Measurements from ENCODE around the gene PLOD1. TPM values are rescaled to one million over a fixed set of nuclear protein-coding genes. Genes with fewer than 3 reads are reported as not detected.
A peak's percentile ranks its signal among the peaks of the same experiment; 100 is the strongest.

Gene PLOD1
- 173 TPM for total RNA-seq (ENCODE audit: unreplicated experiment)
- long read RNA-seq, transcript PLOD1-201 (19 exons, 2,940 nt), result major isoform, 72 of 87 reads
- long read RNA-seq, partial matches to known transcripts, result 10 of 87 reads
- long read RNA-seq, other reads (novel, unspliced or antisense), result 5 of 87 reads

DNA sequence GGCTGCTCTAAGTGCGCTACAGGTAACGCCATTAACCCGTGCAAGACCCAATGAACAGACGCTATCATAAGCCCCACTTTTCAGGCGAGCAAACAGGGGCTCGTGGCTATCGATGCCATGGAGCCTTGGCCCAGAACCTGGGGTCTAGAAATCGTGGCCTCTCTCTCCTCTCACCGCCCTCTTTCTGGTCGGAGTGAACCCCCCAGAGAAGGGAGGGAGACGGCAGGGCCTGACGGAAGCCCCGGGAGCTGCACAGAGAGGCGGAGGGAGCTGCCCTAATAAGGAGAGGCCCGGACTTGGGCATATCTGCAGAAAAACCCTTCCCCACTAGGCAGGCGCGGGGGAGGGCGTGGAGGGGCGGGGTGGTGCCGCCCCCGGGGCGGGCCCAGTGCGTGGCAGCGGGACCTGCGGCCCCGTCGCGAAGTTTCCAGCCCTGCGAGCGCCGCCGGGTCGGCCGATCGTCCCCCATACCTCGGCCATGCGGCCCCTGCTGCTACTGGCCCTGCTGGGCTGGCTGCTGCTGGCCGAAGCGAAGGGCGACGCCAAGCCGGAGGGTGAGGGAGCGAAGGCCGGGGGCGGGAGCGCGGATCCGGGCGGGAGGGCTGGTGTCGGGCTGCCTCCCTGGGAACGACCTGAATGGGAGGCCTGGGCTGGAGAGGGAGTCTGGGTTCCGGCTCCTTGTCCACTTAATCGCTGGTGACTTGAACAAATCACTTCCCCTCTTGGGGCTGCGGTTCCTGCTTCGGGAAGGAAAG is at the start of gene PLOD1:
PLOD1 (plus strand) TSS at position 416 of the 755 bp plus-strand sequence; CDS start at position 479, 63 bp downstream.
- TF ChIP-seq, protein P1, sequence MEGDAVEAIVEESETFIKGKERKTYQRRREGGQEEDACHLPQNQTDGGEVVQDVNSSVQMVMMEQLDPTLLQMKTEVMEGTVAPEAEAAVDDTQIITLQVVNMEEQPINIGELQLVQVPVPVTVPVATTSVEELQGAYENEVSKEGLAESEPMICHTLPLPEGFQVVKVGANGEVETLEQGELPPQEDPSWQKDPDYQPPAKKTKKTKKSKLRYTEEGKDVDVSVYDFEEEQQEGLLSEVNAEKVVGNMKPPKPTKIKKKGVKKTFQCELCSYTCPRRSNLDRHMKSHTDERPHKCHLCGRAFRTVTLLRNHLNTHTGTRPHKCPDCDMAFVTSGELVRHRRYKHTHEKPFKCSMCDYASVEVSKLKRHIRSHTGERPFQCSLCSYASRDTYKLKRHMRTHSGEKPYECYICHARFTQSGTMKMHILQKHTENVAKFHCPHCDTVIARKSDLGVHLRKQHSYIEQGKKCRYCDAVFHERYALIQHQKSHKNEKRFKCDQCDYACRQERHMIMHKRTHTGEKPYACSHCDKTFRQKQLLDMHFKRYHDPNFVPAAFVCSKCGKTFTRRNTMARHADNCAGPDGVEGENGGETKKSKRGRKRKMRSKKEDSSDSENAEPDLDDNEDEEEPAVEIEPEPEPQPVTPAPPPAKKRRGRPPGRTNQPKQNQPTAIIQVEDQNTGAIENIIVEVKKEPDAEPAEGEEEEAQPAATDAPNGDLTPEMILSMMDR (IDR thresholded peaks at IDR 0.05; ENCODE audit: unreplicated experiment), result no peak
- peaks cover 19% of the 10 kb centered on the region for H3K4me1 Mint-ChIP-seq (ENCODE audit: unreplicated experiment)

DNA sequence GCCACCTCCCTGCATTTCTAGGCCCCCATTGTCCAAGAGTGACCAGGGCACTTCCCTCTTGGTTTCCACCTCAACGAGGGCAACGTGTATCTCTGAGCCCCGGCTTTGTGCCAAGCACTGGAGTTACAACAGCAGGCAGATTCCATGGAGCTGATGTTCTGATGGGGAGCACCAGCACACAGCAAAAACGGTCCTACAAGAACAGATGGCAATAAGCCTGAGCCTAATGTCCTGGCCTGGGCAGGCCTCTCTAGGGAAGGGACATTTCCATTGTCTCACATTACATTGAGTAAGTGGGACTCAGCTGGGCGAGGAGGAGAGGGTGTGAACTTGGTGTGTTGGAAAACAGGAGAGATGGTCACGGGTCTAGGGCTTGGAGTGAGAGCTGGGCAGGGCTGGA is 48.6 kb upstream of the PLOD1 start:
- Mint-ChIP-seq H3K4me1 (ENCODE audit: unreplicated experiment) (peaks cover 8% of the 10 kb centered on the region), H3K4me3 (ENCODE audit: unreplicated experiment) (peak overlapping the region; percentile 23), H3K27me3 (ENCODE audit: unreplicated experiment) (peaks cover 2% of the 10 kb centered on the region), H3K9me3 (ENCODE audit: unreplicated experiment) (no peaks in the 10 kb centered on the region), H3K27ac (ENCODE audit: unreplicated experiment) (peak overlapping the region; percentile 48), H3K36me3 (ENCODE audit: low read depth, unreplicated experiment) (no peaks in the 10 kb centered on the region)
- TF ChIP-seq, protein P1 (IDR thresholded peaks at IDR 0.05; ENCODE audit: unreplicated experiment), result no peak
- no peak for DNase-seq (ENCODE audit: low spot score)

More for the DNA sequence above, at the start of gene PLOD1:
- peak within 1 kb of the TSS; percentile 74 for H3K27ac Mint-ChIP-seq (ENCODE audit: unreplicated experiment)
- peak; percentile 92 for DNase-seq (ENCODE audit: low spot score)
- peaks cover 3% of the 10 kb centered on the region for H3K27me3 Mint-ChIP-seq (ENCODE audit: unreplicated experiment)
- peak within 1 kb of the TSS; percentile 85 for H3K4me3 Mint-ChIP-seq (ENCODE audit: unreplicated experiment)
- no peaks in the 10 kb centered on the region for H3K9me3 Mint-ChIP-seq (ENCODE audit: unreplicated experiment)
- no peaks in the 10 kb centered on the region for H3K36me3 Mint-ChIP-seq (ENCODE audit: low read depth, unreplicated experiment)

DNA sequence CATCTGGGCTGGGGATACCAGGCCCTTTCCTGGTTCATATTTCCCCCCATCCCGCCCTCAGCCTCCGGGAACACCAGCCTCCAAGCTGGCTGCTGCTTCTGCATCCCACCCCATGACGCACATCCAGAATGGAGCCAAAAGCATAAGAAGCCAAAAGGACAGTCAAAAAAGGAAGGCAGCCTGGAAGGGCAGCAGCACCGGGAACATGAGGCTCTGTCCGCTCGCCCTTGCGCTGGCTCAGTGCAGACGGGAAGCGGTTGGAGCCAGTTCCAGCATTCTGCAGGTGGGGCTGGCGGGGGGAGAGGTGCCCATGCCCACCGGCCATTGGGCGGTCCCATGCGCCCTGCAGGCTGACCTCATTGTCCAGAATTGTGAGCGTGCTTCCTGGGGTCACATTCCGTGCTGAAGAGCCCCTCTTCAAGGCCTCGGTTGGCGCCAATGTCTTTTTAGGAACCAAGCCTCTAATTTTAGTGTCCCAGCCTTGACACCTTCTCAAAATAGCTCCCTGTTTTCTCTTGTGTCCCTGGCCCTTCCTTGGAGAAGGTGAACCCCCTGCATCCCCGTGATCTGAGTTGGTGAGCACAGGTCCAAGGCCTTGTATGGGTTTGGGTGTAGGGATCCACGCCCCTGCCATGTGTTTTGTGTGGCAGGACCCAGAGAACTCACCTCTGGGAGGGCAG is 47.4 kb upstream of the PLOD1 start:
- Mint-ChIP-seq H3K36me3 (ENCODE audit: low read depth, unreplicated experiment) (no peaks in the 10 kb centered on the region), H3K27ac (ENCODE audit: unreplicated experiment) (no peak overlapping the region), H3K9me3 (ENCODE audit: unreplicated experiment) (no peaks in the 10 kb centered on the region), H3K27me3 (ENCODE audit: unreplicated experiment) (peaks cover 2% of the 10 kb centered on the region), H3K4me1 (ENCODE audit: unreplicated experiment) (peaks cover 8% of the 10 kb centered on the region), H3K4me3 (ENCODE audit: unreplicated experiment) (no peak overlapping the region)
- no peak for DNase-seq (ENCODE audit: low spot score)
- TF ChIP-seq, protein P1 (IDR thresholded peaks at IDR 0.05; ENCODE audit: unreplicated experiment), result no peak

DNA sequence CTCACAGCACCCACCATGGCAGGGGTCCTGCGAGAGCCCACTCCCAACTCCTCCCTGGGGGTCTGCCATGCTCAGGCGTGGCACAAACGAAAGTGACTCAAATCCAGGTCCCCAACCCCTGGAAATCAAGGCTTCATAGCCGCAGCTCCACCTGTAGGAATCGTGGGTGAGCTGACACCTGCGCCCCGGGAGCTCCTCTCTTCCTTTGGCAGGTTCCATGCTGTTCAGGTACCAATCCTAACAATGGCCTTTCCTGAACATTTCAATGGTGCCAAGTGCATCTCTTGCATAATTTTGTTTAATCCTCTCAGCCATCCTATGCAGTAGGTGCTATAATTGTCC is 46.9 kb upstream of the PLOD1 start:
- Mint-ChIP-seq H3K27ac (ENCODE audit: unreplicated experiment) (no peak overlapping the region), H3K27me3 (ENCODE audit: unreplicated experiment) (peaks cover 2% of the 10 kb centered on the region)
- TF ChIP-seq, protein P1 (IDR thresholded peaks at IDR 0.05; ENCODE audit: unreplicated experiment), result no peak

More for the DNA sequence above, 46.9 kb upstream of the PLOD1 start:
- H3K4me3 Mint-ChIP-seq (ENCODE audit: unreplicated experiment), result no peak overlapping the region
- H3K9me3 Mint-ChIP-seq (ENCODE audit: unreplicated experiment), result no peaks in the 10 kb centered on the region
- H3K36me3 Mint-ChIP-seq (ENCODE audit: low read depth, unreplicated experiment), result no peaks in the 10 kb centered on the region
- H3K4me1 Mint-ChIP-seq (ENCODE audit: unreplicated experiment), result peaks cover 8% of the 10 kb centered on the region
- no peak for DNase-seq (ENCODE audit: low spot score)

Data from endothelial cell (in vitro differentiated cells).